A549 (cell line): ENCODE results near the gene KPNA3. TPM values are rescaled to one million over a fixed set of nuclear protein-coding genes. Genes with fewer than 3 reads are reported as not detected.

Source experiments
- ATAC-seq, 2 experiments: fragments of 200-7000 bp in 1 of 2; fragments of >200 bp in 1 of 2; cut with Nextera tagmentation in 1 of 2; cut with Tn5 transposase in 1 of 2; 3 replicates each; pipeline versions ENCODE4 v1.8.0 to v1.9.1; 2018 to 2020; ENCODE audit warnings: mild to moderate bottlenecking in 1 of 2, moderate library complexity in 1 of 2
- CTCF ChIA-PET: fragments of 300-600 bp; sonication (Branson Sonifier 250); formaldehyde crosslinking; extraction: SDS; loops from one replicate; lab custom pipeline; 2021; ENCODE audit warnings: antibody characterized with exemption, inconsistent platforms; lab: Yijun Ruan, JAX
- POLR2A ChIA-PET: fragments of 350-600 bp; formaldehyde crosslinking; extraction: SDS; loops from one replicate; lab custom pipeline; 2021; ENCODE audit warnings: antibody characterized with exemption, inconsistent platforms; lab: Yijun Ruan, JAX
- DNase-seq, 2 experiments: peaks; one replicate each; pipeline versions ENCODE4 v3.0.0 to v3.0.0-alpha.2; 2011 to 2016; ENCODE audit warnings: low read depth in 1 of 2, low spot score in 1 of 2
- FAIRE-seq: peaks from 2 replicates; lab custom pipeline; 2011; peaks lifted over from hg19 to GRCh38; lab: Jason Lieb, UNC
- H3K27ac ChIP-seq, 2 experiments: fragments of >200 bp; sonication (Bioruptor Twin); formaldehyde crosslinking; 3 replicates each; pipeline ENCODE4 v1.5.1; 2016 to 2017
- H3K4me1 ChIP-seq: fragments of >200 bp; sonication (Bioruptor Twin); formaldehyde crosslinking; 3 replicates; pipeline ENCODE4 v1.6.1; 2016
- H3K4me2 ChIP-seq: fragments of >200 bp; sonication (Bioruptor Twin); formaldehyde crosslinking; 3 replicates; pipeline ENCODE4 v1.6.1; 2016
- H3K4me3 ChIP-seq: fragments of >200 bp; sonication (Bioruptor Twin); formaldehyde crosslinking; 3 replicates; pipeline ENCODE4 v1.5.1; 2016
- H3K9me3 ChIP-seq: fragments of >200 bp; sonication (Bioruptor Twin); formaldehyde crosslinking; 3 replicates; pipeline ENCODE4 v1.6.1; 2016
- CBX2 ChIP-seq: fragments of 200-600 bp; sonication (generic); IDR thresholded peaks from 2 replicates; pipeline ENCODE4 v1.6.1; 2016; ENCODE audit warnings: low read depth, mild to moderate bottlenecking, borderline replicate concordance
- CHD4 ChIP-seq: fragments of 200-600 bp; sonication (generic); IDR thresholded peaks from 2 replicates; pipeline ENCODE4 v1.6.1; 2016; ENCODE audit warnings: antibody characterized with exemption, mild to moderate bottlenecking, borderline replicate concordance
- EHMT2 ChIP-seq: fragments of 200-600 bp; sonication (generic); IDR thresholded peaks from 2 replicates; pipeline ENCODE4 v1.6.1; 2016; ENCODE audit warnings: antibody characterized with exemption, low read depth, mild to moderate bottlenecking, moderate library complexity
- FOXS1 ChIP-seq: fragments of 250-450 bp; sonication (Bioruptor Pico); IDR thresholded peaks from 2 replicates; pipeline ENCODE4 v1.5.0; 2020; ENCODE audit warnings: mild to moderate bottlenecking, moderate library complexity
- HOXB13 ChIP-seq: fragments of 250-450 bp; sonication (Bioruptor Pico); IDR thresholded peaks from 2 replicates; pipeline ENCODE4 v1.5.0; 2020; ENCODE audit warnings: low read depth, mild to moderate bottlenecking, moderate library complexity
- MAFK ChIP-seq: fragments of 450-650 bp; IDR thresholded peaks from 2 replicates; pipeline ENCODE4 v1.6.1; 2014; ENCODE audit not compliant: partially characterized antibody
- NFE2L2 ChIP-seq: fragments of 150-350 bp; conservative IDR thresholded peaks from 2 replicates; pipeline ENCODE4 v1.6.1; 2014; ENCODE audit warnings: low read length
- POLR2A ChIP-seq: IDR thresholded peaks from 2 replicates; pipeline ENCODE4 v1.6.1; 2012; ENCODE audit warnings: mild to moderate bottlenecking, low read length
- RCOR1 ChIP-seq: fragments of 150-350 bp; IDR thresholded peaks from 2 replicates; pipeline ENCODE4 v1.6.1; 2014; ENCODE audit warnings: antibody characterized with exemption, low read length, low read depth
- SMC3 ChIP-seq: fragments of >200 bp; sonication (Bioruptor Twin); formaldehyde crosslinking; IDR thresholded peaks from 3 replicates; pipeline ENCODE4 v1.6.1; 2018; ENCODE audit warnings: inconsistent platforms
- TFCP2L1 ChIP-seq: fragments of 250-450 bp; sonication (Bioruptor Pico); IDR thresholded peaks from 2 replicates; pipeline ENCODE4 v1.5.0; 2021; ENCODE audit warnings: mild to moderate bottlenecking
- ZNF302 ChIP-seq: fragments of 250-450 bp; sonication (Bioruptor Pico); IDR thresholded peaks from 2 replicates; pipeline ENCODE4 v1.9.0; 2021; ENCODE audit warnings: inconsistent platforms, mild to moderate bottlenecking, moderate library complexity
- WGBS: methylation state at CpG from one replicate; pipeline ENCODE4 v1.1.6; 2017; ENCODE audit errors: missing lambda C conversion rate; 5-methylcytosine and 5-hydroxymethylcytosine counted together
- polyA plus RNA-seq, 4 experiments: library from polyadenylated mRNA; depleted of rRNA in 3 of 4; stranded (reverse); fragments of >200 nt; fragmentation: RNase III in 1 of 4; extraction: RNeasy Plus Mini Kit Qiagen cat#74134 plus additional on column Dnase treatment in 1 of 4; gene quantifications; 2 replicates in 3 of 4; 3 replicates in 1 of 4; pipeline ENCODE4 v1.2.3, GENCODE V29; 2011 to 2017
- TF ChIP-seq, protein P1 (sequence below): IDR thresholded peaks from 2 replicates; pipeline ENCODE4 v1.6.1; 2012; ENCODE audit warnings: low read depth, borderline replicate concordance
- TF ChIP-seq, protein P2 (sequence below): fragments of 250-450 bp; sonication (Bioruptor Pico); IDR thresholded peaks from 2 replicates; pipeline ENCODE4 v1.5.0; 2021; ENCODE audit warnings: mild to moderate bottlenecking, moderate library complexity, borderline replicate concordance
- TF ChIP-seq, protein P3 (sequence below): fragments of 200-600 bp; sonication (generic); IDR thresholded peaks from 2 replicates; pipeline ENCODE4 v1.6.1; 2016; ENCODE audit warnings: antibody characterized with exemption, mild to moderate bottlenecking, moderate library complexity

KPNA3 gene
- polyA plus RNA-seq, 2 of the 4 experiments (the other 2 are of a cell fraction), result 28.5 to 29.3 TPM

DNA sequence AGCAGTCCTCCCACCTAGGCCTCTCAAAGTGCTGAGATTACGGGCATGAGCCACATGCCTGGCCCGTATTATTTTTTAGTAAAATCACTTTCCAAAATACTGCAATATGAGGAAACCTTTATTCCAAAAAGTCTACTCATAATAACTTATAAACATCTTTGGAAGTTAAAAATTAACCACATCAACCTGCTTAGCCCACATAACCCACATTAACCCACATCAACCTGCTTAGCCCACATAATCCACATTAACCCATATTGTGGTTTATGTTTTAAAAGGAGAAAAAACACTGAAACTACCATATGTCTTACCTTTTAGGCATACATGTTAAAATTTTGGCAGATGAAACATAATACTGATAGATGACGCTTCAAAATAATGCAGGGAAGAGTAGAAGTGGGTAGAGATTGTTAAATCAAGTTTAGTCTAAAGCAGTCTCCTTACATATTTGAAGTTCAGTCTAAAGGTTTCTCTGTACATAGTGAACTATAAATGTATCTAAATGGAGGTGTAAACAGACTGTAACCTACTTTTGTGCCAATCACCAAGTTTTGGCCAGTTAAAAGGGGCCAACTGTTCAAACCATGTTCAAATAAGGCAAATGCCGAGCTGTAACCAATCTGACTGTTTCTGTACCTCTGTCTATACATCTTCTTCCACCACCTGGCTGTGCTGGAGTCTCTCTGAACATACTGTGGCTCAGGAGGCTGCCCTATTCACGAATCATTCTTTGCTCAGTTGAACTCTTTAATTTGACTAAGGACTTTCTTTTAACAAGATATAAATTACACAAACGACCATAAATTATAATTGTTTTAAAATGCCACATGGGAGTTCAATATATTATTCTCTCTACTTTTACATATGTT, 14.5 kb downstream of the KPNA3 start:
- no peak overlapping the region for H3K4me3 ChIP-seq
- TF ChIP-seq, protein P1, sequence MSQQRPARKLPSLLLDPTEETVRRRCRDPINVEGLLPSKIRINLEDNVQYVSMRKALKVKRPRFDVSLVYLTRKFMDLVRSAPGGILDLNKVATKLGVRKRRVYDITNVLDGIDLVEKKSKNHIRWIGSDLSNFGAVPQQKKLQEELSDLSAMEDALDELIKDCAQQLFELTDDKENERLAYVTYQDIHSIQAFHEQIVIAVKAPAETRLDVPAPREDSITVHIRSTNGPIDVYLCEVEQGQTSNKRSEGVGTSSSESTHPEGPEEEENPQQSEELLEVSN, result no peak
- no peak for TF ChIP-seq RCOR1
- no peak for TF ChIP-seq POLR2A
- TF ChIP-seq CBX2, result no peak
- no peak for TF ChIP-seq CHD4
- no peak for TF ChIP-seq HOXB13 (CRISPR knock-in tag)
- TF ChIP-seq, protein P2, sequence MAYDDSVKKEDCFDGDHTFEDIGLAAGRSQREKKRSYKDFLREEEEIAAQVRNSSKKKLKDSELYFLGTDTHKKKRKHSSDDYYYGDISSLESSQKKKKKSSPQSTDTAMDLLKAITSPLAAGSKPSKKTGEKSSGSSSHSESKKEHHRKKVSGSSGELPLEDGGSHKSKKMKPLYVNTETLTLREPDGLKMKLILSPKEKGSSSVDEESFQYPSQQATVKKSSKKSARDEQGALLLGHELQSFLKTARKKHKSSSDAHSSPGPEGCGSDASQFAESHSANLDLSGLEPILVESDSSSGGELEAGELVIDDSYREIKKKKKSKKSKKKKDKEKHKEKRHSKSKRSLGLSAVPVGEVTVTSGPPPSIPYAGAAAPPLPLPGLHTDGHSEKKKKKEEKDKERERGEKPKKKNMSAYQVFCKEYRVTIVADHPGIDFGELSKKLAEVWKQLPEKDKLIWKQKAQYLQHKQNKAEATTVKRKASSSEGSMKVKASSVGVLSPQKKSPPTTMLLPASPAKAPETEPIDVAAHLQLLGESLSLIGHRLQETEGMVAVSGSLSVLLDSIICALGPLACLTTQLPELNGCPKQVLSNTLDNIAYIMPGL (CRISPR knock-in tag), result no peak
- TF ChIP-seq TFCP2L1 (CRISPR knock-in tag), result no peak
- FAIRE-seq, result no peak
- CTCF ChIA-PET, result no interaction called here
- H3K4me2 ChIP-seq, result no peak overlapping the region
- 74% methylated on average over 6 of the region's 6 CpGs for WGBS
- no peaks in the 10 kb centered on the region for H3K9me3 ChIP-seq
- peaks cover 25% of the 10 kb centered on the region; the same call in 2 of the 3 replicates for H3K4me1 ChIP-seq
- H3K27ac ChIP-seq, result no peak overlapping the region
- POLR2A ChIA-PET, result no interaction called here
- ATAC-seq, result no peak
- DNase-seq, result no peak

DNA sequence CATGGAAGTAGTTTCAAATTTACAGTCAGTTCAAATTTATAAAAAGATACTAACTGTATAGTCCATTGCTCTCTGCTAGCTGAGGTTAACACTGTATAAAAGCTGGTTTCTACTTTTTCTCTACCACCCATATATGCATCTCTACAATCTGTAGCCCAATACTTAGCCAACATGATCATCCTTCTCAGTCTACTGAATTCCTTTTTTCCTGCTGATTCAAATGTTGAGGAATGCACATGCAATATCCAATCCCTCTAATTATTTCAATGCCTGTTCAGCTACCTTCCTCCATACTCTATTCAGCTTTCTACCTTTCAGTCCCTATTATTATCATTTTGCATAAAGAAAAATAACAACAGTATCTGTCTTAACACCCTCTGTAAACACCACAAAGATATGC, 15.6 kb downstream of the KPNA3 start:
- ATAC-seq, result no peak
- POLR2A ChIA-PET, result no interaction called here
- FAIRE-seq, result no peak
- Histone ChIP-seq H3K4me1 (peaks cover 25% of the 10 kb centered on the region; the same call in 2 of the 3 replicates), H3K27ac (no peak overlapping the region), H3K9me3 (no peaks in the 10 kb centered on the region), H3K4me2 (no peak overlapping the region), H3K4me3 (no peak overlapping the region)
- TF ChIP-seq CHD4 (no peak), FOXS1 (CRISPR knock-in tag) (no peak), ZNF302 (CRISPR knock-in tag) (no peak), SMC3 (no peak), MAFK (no peak)
- TF ChIP-seq, protein P3, sequence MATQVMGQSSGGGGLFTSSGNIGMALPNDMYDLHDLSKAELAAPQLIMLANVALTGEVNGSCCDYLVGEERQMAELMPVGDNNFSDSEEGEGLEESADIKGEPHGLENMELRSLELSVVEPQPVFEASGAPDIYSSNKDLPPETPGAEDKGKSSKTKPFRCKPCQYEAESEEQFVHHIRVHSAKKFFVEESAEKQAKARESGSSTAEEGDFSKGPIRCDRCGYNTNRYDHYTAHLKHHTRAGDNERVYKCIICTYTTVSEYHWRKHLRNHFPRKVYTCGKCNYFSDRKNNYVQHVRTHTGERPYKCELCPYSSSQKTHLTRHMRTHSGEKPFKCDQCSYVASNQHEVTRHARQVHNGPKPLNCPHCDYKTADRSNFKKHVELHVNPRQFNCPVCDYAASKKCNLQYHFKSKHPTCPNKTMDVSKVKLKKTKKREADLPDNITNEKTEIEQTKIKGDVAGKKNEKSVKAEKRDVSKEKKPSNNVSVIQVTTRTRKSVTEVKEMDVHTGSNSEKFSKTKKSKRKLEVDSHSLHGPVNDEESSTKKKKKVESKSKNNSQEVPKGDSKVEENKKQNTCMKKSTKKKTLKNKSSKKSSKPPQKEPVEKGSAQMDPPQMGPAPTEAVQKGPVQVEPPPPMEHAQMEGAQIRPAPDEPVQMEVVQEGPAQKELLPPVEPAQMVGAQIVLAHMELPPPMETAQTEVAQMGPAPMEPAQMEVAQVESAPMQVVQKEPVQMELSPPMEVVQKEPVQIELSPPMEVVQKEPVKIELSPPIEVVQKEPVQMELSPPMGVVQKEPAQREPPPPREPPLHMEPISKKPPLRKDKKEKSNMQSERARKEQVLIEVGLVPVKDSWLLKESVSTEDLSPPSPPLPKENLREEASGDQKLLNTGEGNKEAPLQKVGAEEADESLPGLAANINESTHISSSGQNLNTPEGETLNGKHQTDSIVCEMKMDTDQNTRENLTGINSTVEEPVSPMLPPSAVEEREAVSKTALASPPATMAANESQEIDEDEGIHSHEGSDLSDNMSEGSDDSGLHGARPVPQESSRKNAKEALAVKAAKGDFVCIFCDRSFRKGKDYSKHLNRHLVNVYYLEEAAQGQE, result no peak
- CTCF ChIA-PET, result no interaction called here
- DNase-seq, result no peak

DNA sequence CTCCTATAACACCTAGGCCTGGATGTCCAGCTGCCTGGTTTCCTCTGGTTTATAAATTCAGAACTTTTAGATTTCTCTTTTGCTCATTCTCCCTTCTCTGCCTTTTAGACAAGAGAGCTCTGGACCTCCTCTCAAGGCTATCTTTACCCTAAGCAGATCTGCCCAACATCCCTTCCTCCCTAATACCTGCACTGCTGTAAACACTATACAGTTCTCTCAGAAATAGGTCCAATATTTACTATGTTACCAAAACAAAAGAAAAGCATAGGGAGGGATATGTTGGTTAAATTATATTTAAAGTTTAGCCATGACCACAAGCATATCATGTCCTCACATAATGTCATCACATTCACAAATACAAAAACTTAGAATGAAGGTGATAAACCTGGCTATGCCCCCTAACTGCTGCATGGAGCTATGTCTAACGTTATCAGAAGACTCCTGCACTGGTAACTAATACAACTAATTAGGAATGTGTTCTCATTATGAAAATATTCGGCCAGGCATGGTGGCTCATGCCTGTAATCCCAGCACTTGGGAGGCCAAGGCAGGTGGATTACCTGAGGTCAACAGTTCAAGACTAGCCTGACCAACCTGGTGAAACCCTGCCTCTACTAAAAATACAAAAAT, 18.0 kb downstream of the KPNA3 start:
- Histone ChIP-seq H3K4me2 (no peak overlapping the region), H3K4me3 (no peak overlapping the region), H3K9me3 (no peaks in the 10 kb centered on the region), H3K4me1 (peaks cover 25% of the 10 kb centered on the region; the same call in 2 of the 3 replicates), H3K27ac (no peak overlapping the region)
- TF ChIP-seq NFE2L2, result no peak
- TF ChIP-seq EHMT2, result no peak
- ATAC-seq (no peak), DNase-seq (no peak), FAIRE-seq (no peak)
- ChIA-PET CTCF (no interaction called here), POLR2A (no interaction called here)
- WGBS, result 93% methylated on average over 2 of the region's 2 CpGs
